H9 (cell line): ENCODE measurements around the gene NAPSA. TPM values are rescaled to one million over a fixed set of nuclear protein-coding genes. Genes with fewer than 3 reads are reported as not detected.

ENCODE experiments used
- DNase-seq: peaks from one replicate; pipeline ENCODE4 v3.0.0-alpha.2; 2017
- H2AFZ ChIP-seq: one replicate; pipeline ENCODE4 v1.6.1; 2013; ENCODE audit warnings: mild to moderate bottlenecking, low read length, control low read depth, moderate library complexity
- H2AK5ac ChIP-seq: 2 replicates; pipeline ENCODE4 v1.6.1; 2013; ENCODE audit warnings: low read length, control low read depth, mixed read lengths; ENCODE audit not compliant: insufficient read length
- H2BK120ac ChIP-seq: one replicate; pipeline ENCODE4 v1.6.1; 2013; ENCODE audit warnings: low read depth, mild to moderate bottlenecking, low read length, control low read depth, inconsistent platforms; ENCODE audit not compliant: poor library complexity, severe bottlenecking
- H2BK12ac ChIP-seq: 2 replicates; pipeline ENCODE4 v1.6.1; 2013; ENCODE audit warnings: low read length, control low read depth, mixed read lengths, low read depth; ENCODE audit not compliant: insufficient read length
- H2BK15ac ChIP-seq: 2 replicates; pipeline ENCODE4 v1.6.1; 2013; ENCODE audit warnings: low read depth, low read length, control low read depth
- H2BK20ac ChIP-seq: one replicate; pipeline ENCODE4 v1.6.1; 2013; ENCODE audit warnings: low read depth, mild to moderate bottlenecking, low read length, control low read depth, inconsistent platforms; ENCODE audit not compliant: poor library complexity, severe bottlenecking
- H2BK5ac ChIP-seq: 2 replicates; pipeline ENCODE4 v1.6.1; 2013; ENCODE audit warnings: low read length, control low read depth, mixed read lengths; ENCODE audit not compliant: insufficient read length
- H3K14ac ChIP-seq: 2 replicates; pipeline ENCODE4 v1.6.1; 2013; ENCODE audit warnings: low read length, control low read depth; ENCODE audit not compliant: insufficient read depth
- H3K18ac ChIP-seq: 2 replicates; pipeline ENCODE4 v1.6.1; 2013; ENCODE audit warnings: low read depth, mild to moderate bottlenecking, mixed read lengths, low read length, control low read depth; ENCODE audit not compliant: insufficient read length
- H3K23ac ChIP-seq: 2 replicates; pipeline ENCODE4 v1.6.1; 2013; ENCODE audit warnings: low read length, control low read depth, mixed read lengths, low read depth; ENCODE audit not compliant: insufficient read length
- H3K23me2 ChIP-seq: 2 replicates; pipeline ENCODE4 v1.6.1; 2013; ENCODE audit warnings: low read depth, mild to moderate bottlenecking, mixed read lengths, low read length, control low read depth; ENCODE audit not compliant: insufficient read length, poor library complexity, severe bottlenecking
- H3K27ac ChIP-seq: 2 replicates; pipeline ENCODE4 v1.5.1; 2013; ENCODE audit warnings: low read length, control low read depth, mixed read lengths, low read depth; ENCODE audit not compliant: insufficient read length
- H3K27me3 ChIP-seq: 2 replicates; pipeline ENCODE4 v1.6.1; 2013; ENCODE audit warnings: low read length, control low read depth, inconsistent platforms; ENCODE audit not compliant: insufficient read depth
- H3K4ac ChIP-seq: 2 replicates; pipeline ENCODE4 v1.6.1; 2013; ENCODE audit warnings: low read depth, mild to moderate bottlenecking, control low read depth, inconsistent platforms, low read length, moderate library complexity
- H3K4me1 ChIP-seq: 2 replicates; pipeline ENCODE4 v1.6.1; 2013; ENCODE audit warnings: low read length, control low read depth, inconsistent platforms; ENCODE audit not compliant: insufficient read depth
- H3K4me2 ChIP-seq: 2 replicates; pipeline ENCODE4 v1.6.1; 2013; ENCODE audit warnings: low read length, control low read depth, mixed read lengths; ENCODE audit not compliant: insufficient read length, insufficient read depth
- H3K56ac ChIP-seq: 2 replicates; pipeline ENCODE4 v1.6.1; 2013; ENCODE audit warnings: low read depth, mild to moderate bottlenecking, mixed read lengths, low read length, control low read depth; ENCODE audit not compliant: insufficient read length
- H3K79me1 ChIP-seq: 2 replicates; pipeline ENCODE4 v1.6.1; 2013; ENCODE audit warnings: low read depth, mild to moderate bottlenecking, moderate library complexity, low read length, control low read depth, inconsistent platforms; ENCODE audit not compliant: insufficient read depth, poor library complexity, severe bottlenecking
- H3K79me2 ChIP-seq: 2 replicates; pipeline ENCODE4 v1.6.1; 2013; ENCODE audit warnings: low read length, control low read depth, inconsistent platforms; ENCODE audit not compliant: insufficient read depth
- H3K9ac ChIP-seq: 2 replicates; pipeline ENCODE4 v1.6.1; 2013; ENCODE audit warnings: low read length, control low read depth, mixed read lengths; ENCODE audit not compliant: insufficient read length; ENCODE audit errors: extremely low read depth
- H3K9me3 ChIP-seq: one replicate; pipeline ENCODE4 v1.6.1; 2013; ENCODE audit warnings: low read depth, low read length, inconsistent platforms; ENCODE audit not compliant: control insufficient read depth
- H3T11ph ChIP-seq: one replicate; pipeline ENCODE4 v1.6.1; 2013; ENCODE audit warnings: mild to moderate bottlenecking, low read length, control low read depth, inconsistent platforms
- H4K20me1 ChIP-seq: one replicate; pipeline ENCODE4 v1.6.1; 2013; ENCODE audit not compliant: control insufficient read depth, insufficient read length, insufficient read depth
- H4K5ac ChIP-seq: 2 replicates; pipeline ENCODE4 v1.6.1; 2013; ENCODE audit warnings: low read depth, mild to moderate bottlenecking, mixed read lengths, low read length, control low read depth; ENCODE audit not compliant: insufficient read length
- H4K8ac ChIP-seq: replicated peaks from 2 replicates; pipeline ENCODE4 v1.6.1; 2013; ENCODE audit warnings: low read length, control low read depth, mixed read lengths, low read depth; ENCODE audit not compliant: insufficient read length
- H4K91ac ChIP-seq: 2 replicates; pipeline ENCODE4 v1.6.1; 2013; ENCODE audit warnings: low read depth, mild to moderate bottlenecking, moderate library complexity, mixed read lengths, low read length, control low read depth; ENCODE audit not compliant: insufficient read length
- H3K27ac Mint-ChIP-seq, 3 experiments: 2 replicates in 2 of 3; 3 replicates in 1 of 3; pipeline ENCODE4 v1.8.0; 2020 to 2021; ENCODE audit warnings: mixed read lengths in 3 of 3, mild to moderate bottlenecking in 1 of 3, moderate library complexity in 1 of 3
- H3K27me3 Mint-ChIP-seq: 2 replicates; pipeline ENCODE4 v1.8.0; 2021; ENCODE audit warnings: low read depth, mild to moderate bottlenecking, moderate library complexity, mixed read lengths
- H3K36me3 Mint-ChIP-seq, 3 experiments: 2 replicates in 2 of 3; 3 replicates in 1 of 3; pipeline ENCODE4 v1.8.0; 2020 to 2021; ENCODE audit warnings: low read depth in 3 of 3, mixed read lengths in 3 of 3; ENCODE audit not compliant: insufficient read depth in 1 of 3
- H3K4me1 Mint-ChIP-seq, 2 experiments: 2 replicates each; pipeline ENCODE4 v1.8.0; 2020; ENCODE audit warnings: mixed read lengths in 2 of 2
- H3K4me3 Mint-ChIP-seq, 2 experiments: 2 replicates in 1 of 2; 3 replicates in 1 of 2; pipeline ENCODE4 v1.8.0; 2020 to 2021; ENCODE audit warnings: mild to moderate bottlenecking in 2 of 2, mixed read lengths in 2 of 2, moderate library complexity in 1 of 2
- H3K9me3 Mint-ChIP-seq, 2 experiments: 2 replicates in 1 of 2; 3 replicates in 1 of 2; pipeline ENCODE4 v1.8.0; 2020; ENCODE audit warnings: mild to moderate bottlenecking in 2 of 2, mixed read lengths in 2 of 2, moderate library complexity in 1 of 2
- CTCF ChIP-seq: fragments of 200-600 bp; sonication (generic); conservative IDR thresholded peaks from 3 replicates; pipeline ENCODE4 v1.8.0; 2021; ENCODE audit warnings: antibody characterized with exemption, mild to moderate bottlenecking
- WGBS: extraction: QIAGEN DNeasy Blood & Tissue Kit; methylation state at CpG from one replicate; pipeline ENCODE4 v1.1.7; 2013; ENCODE audit warnings: missing lambda C conversion rate, low lambda C conversion rate, mixed read lengths; ENCODE audit not compliant: insufficient read length; ENCODE audit errors: extremely low coverage; 5-methylcytosine and 5-hydroxymethylcytosine counted together
- total RNA-seq: library from RNA; stranded (reverse); gene quantifications from 2 replicates; pipeline ENCODE4 v1.2.1, GENCODE V29; 2021

The NAPSA gene
- total RNA-seq, 1 experiment from 2014 or later = 0.44 TPM

- no peak overlapping the region for H4K8ac ChIP-seq
- H2BK15ac ChIP-seq = no peak overlapping the region
- peaks cover 15 to 26% of the 10 kb centered on the region in 2 experiments for H3K4me1 Mint-ChIP-seq
- H3K18ac ChIP-seq = no peak overlapping the region
- no peak overlapping the region for H2BK5ac ChIP-seq
- H2BK12ac ChIP-seq = no peak overlapping the region
- no peak for TF ChIP-seq CTCF
- no peak overlapping the region for H3K56ac ChIP-seq
- no CpG with 5 or more reads among the region's 58 CpGs for WGBS
- H3K4me2 ChIP-seq = no peak overlapping the region
- H3K27ac ChIP-seq = no peak overlapping the region
- no peaks in the 10 kb centered on the region for H3K9me3 ChIP-seq
- H2AK5ac ChIP-seq = no peak overlapping the region
- H2BK120ac ChIP-seq = no peak overlapping the region
- no peaks in the 10 kb centered on the region; a peak in 2 of 5 replicates for H3K9me3 Mint-ChIP-seq
- no peak overlapping the region for H3K4ac ChIP-seq
- H2BK20ac ChIP-seq = no peak overlapping the region
- H3K27ac Mint-ChIP-seq = no peak overlapping the region; a peak in 1 of 7 replicates
- H2AFZ ChIP-seq = no peak overlapping the region
- no peaks in the 10 kb centered on the region for H3K4me1 ChIP-seq
- peaks cover 14% of the 10 kb centered on the region for H3K23me2 ChIP-seq
- no peak for DNase-seq
- H3K23ac ChIP-seq = no peak overlapping the region
- no peak overlapping the region for H3K4me3 Mint-ChIP-seq
- H4K20me1 ChIP-seq = no peaks in the 10 kb centered on the region
- peaks cover 4% of the 10 kb centered on the region for H3K79me1 ChIP-seq
- no peak overlapping the region for H3T11ph ChIP-seq
- no peaks in the 10 kb centered on the region; the same call in 1 of the 2 replicates for H3K27me3 Mint-ChIP-seq
- H3K14ac ChIP-seq = no peak overlapping the region
- no peak overlapping the region for H3K9ac ChIP-seq
- no peak overlapping the region for H4K91ac ChIP-seq
- H3K79me2 ChIP-seq = peaks cover 10% of the 10 kb centered on the region; the same call in 1 of the 2 replicates
- H3K27me3 ChIP-seq = no peaks in the 10 kb centered on the region
- H4K5ac ChIP-seq = no peak overlapping the region
- peaks cover 37 to 61% (median 56%) of the 10 kb centered on the region in 3 experiments for H3K36me3 Mint-ChIP-seq
Observed at GRCh38 chr19:50381881-50382729, 16.7 kb upstream of the NAPSA start.
